GM18873 (cell line): Measurements from ENCODE around the gene KPTN.

Experiments used
- ATAC-seq: cut with Tn5 transposase; IDR thresholded peaks from one replicate; pipeline ENCODE4 v1.9.1; 2021; ENCODE audit warnings: mild to moderate bottlenecking, moderate library complexity, moderate number of reproducible peaks; ENCODE audit not compliant: unreplicated experiment, low FRiP score

Gene KPTN

GRCh38 chr19:47438793-47439220 lies 45.2 kb downstream of the KPTN start:
- ATAC-seq, result no peak

- ATAC-seq, result no peak
These were observed 46.5 kb downstream of the KPTN start for GRCh38 chr19:47437500-47437899.

DNA sequence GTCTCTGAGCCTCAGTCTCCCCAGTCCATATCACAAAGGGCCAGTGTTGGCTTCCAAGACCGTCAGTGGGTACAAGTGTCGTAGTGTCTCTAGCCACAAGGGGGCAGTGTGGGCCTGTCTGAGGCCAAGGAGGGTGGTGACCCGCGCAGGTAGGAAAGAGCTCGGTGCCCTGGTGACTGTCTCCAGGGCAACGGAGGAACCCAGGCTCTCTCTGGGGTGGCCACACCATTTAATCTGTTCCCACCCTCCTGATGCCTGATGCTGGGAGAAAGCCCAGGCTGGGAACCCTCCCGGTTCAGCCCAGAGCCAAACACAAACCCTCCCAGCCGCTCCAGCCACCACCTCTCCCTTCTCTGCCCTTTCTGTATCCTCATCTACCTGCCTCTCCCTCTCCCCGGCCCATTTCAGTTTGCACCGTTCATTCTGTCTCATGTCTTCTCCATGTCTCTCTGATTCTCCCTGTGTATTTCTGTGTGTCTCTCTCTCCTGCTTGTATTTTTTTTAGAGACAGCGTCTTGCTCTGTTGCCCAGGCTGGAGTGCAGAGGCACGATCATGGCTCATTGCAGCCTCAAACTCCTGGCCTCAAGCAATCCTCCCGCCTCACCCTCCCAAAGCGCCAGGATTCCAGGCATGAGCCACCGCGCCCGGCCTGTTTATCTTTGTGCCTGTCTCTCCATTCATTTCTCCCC lies 47.2 kb downstream of the KPTN start:
- ATAC-seq, result no peak

DNA sequence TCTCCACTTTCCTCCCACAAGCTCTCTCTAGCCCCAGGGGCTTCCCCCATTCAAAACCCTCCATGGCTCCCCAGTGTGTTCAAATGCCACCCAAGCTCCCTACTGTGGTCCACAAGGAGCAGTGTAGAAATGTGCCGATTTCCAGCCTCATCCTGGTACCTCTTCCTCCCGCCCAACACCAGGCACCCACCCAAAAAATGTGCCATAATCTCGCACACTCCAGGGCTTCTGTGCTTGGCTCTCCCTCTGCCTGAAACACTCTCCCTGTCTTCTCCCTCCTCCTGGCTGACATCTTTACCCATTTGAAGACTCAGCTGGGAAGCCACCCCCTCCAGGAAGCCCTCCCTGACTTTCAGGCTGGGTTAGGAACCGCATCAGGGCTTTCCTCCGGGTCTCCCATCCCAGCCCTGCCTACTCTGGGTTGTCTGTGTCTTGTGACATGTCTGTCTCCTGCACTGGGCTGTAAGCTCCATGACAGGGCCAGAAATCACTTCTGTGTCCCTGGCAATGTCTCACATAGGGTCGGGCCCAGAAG lies 48.1 kb downstream of the KPTN start:
- ATAC-seq, result no peak

- no peak for ATAC-seq
These were observed 48.8 kb downstream of the KPTN start for GRCh38 chr19:47435196-47435595.

DNA sequence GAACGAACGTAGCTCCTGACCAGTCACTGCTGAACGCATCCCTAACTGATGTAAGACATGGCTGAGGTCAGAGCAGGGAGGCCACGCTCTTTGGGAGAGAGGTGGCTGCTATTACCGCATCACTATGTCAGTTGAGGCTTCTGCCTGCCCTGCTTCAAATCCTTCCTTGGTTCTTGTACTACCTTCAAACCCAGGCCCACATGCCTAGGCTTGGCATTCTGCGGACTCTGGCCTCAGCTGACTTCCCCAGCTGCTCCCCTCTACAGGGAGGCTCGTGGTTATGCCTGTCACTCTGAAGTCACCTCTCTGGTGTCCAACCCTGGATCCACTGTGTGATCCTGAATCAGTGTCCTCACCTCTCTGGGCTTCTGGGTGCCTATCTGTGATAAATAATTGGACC lies 49.9 kb downstream of the KPTN start:
- no peak for ATAC-seq

GRCh38 chr19:47433121-47433520 lies 50.9 kb downstream of the KPTN start:
- no peak for ATAC-seq

DNA sequence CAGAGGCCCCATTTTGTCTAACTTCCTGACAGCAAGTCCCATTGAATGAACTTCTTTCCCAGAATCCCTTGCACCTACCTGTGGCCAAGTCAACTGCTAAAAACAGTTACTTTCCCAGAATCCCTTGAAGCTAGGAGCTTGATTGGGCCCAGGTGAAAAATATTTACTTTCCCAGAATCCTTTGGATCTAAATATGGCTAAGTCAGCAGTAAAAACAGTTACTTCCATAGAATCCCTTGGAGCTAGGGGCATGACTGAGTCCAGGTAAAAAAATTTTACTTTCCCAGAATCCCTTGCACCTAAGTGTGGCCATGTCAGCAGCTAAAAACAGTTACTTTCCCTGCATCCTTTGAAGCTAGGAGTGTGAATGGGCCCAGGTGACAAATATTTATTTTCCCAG lies 51.5 kb downstream of the KPTN start:
- ATAC-seq, result no peak

GRCh38 chr19:47432091-47432490 lies 51.9 kb downstream of the KPTN start:
- no peak for ATAC-seq

GRCh38 chr19:47430041-47430802 lies 53.8 kb downstream of the KPTN start:
- ATAC-seq, result no peak

DNA sequence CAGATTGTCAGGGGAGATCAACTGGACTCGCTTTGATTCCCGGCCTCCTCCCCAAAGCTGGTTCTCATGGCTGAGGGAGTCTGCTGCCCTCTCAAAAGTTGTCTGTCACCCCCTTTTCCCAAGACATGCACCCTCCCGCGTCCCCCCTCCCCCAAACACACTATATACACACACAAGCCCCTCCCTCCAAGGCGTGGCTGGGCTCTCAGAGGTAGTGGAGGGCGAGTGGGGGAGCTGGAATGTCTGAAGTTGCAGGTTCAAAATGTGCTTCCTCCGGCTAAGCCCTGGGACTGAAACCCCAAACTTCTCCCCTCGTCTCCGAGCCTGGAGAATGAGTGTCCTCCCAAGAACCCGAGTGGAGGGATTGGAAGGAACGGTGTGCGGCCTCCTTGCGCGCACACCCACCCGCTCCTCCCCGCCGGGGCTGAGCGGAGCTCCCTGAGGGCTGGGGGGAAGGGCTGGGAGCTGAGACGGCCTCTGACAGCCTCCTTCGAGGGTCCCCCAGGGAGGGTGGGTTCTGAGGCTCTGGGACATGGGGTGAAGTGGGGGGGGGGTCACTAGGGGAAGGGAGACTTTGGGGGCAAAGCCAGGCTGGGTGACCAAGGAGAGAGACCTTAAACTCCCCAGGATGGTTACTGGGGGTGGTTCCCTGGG lies 54.8 kb downstream of the KPTN start:
- ATAC-seq, result no peak

- no peak for ATAC-seq
These were observed 55.7 kb downstream of the KPTN start for GRCh38 chr19:47428177-47428894.

GRCh38 chr19:47427241-47428176 lies 56.5 kb downstream of the KPTN start:
- no peak for ATAC-seq
